HG03045 (cell line): Measurements from ENCODE around the gene THADA.
"Not testable (repeated sequence)": the region's sequence is repeated elsewhere in the genome, so short reads cannot be mapped to it uniquely, and the experiment has no call there.

ENCODE experiments used
- ATAC-seq: cut with Tn5 transposase; IDR thresholded peaks from one replicate; pipeline ENCODE4 v1.9.1; 2021; ENCODE audit warnings: mild to moderate bottlenecking, moderate library complexity; ENCODE audit not compliant: unreplicated experiment

THADA gene

DNA sequence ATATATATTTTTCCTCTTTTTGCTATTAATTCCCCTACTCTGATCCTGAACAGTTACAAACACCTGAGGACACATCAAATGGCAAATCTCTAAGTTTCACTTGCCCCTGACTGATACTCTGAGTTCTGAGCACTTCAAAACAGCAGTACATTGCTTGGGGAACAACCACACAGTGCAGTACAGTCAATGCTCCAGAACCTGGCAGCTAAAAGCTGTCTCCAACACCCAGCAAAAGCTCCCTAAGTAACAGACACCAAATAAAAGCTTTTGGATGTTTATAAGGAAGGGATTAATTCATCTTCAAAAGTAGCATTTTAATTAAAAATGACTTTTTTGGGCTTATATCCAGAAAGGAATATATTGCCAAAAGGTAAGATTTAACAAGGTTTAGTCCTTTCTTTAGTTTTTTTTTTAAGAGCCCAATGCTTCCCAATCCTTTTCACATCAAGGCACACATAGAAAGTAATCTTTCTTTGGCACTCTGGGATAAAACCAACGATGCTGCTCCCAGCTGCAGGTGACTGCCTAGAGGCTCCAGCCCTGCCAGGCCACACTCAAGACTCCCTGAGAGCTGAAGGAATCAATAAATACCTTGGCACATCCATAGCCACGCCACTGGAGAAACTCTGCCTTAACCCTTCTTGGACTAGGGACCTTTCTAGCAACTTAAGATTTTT, 204.5 kb downstream of the THADA start:
- ATAC-seq = no peak

- ATAC-seq = no peak
Measured at GRCh38 chr2:43389581-43390466, 206.0 kb downstream of the THADA start.

- ATAC-seq = no peak
Measured at GRCh38 chr2:43388371-43388770, 207.5 kb downstream of the THADA start.

DNA sequence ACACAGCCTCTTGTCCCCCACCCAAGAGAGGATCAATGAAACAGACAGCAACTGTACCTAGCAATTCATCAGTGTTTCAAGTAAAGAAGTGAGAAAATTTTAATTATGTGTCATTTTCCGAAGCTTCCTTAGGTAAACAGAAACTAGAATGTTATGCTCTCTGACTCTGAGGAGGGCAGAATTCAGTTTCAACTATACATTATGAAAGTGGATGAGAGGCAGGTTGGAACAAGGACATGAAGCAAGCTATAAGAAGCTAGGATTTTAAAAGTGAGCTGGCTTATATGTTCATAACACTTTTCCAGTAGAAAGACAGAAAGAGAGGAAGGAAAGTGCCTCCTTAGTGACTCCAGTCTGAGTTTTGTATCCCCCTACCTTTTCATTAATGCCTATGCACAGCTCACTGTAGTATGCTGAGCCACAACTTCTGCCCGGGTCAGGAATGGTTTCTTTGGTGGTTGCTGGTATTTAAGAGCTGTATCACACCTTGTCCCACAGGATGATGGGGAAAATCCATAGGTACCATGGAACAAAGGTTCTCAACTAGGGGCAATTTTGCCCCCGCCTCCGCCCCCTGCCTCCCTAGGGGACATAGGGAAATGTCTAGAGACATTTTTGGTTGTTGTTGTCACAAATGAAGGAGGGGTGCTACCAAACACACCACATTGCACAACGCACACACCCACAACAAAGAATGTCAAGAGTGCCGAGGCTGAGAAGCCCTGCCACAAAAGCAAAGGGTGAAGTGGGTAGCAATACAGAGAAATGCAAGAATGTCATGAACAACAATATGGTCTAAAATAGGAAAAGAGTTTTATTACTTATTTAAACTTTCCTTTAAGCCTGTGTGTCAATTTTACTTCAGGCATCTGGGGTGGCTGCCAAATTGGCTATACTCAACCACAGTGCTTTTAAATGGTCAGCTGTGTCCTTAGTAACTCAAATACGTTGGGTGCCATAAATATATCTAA, 208.5 kb downstream of the THADA start:
- peak; percentile 67 for ATAC-seq

DNA sequence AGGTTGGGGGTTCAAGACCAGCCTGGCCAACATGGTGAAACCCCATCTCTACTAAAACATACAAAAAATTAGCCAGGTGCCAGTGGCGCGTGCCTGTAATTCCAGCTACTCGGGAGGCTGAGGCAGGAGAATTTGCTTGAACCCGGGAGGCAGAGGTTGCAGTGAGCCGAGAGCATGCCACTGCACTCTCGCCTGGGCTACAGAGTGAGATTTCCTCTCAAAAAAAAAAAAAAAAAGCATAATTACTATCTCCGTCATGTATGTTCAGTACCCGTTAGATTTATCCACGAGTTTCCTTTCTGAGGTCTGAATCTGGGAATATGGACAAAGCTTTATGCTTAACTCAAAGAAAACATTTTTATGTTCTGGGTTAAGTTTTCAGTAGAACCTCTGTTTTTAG, 209.2 kb downstream of the THADA start:
- ATAC-seq = not testable (repeated sequence)

DNA sequence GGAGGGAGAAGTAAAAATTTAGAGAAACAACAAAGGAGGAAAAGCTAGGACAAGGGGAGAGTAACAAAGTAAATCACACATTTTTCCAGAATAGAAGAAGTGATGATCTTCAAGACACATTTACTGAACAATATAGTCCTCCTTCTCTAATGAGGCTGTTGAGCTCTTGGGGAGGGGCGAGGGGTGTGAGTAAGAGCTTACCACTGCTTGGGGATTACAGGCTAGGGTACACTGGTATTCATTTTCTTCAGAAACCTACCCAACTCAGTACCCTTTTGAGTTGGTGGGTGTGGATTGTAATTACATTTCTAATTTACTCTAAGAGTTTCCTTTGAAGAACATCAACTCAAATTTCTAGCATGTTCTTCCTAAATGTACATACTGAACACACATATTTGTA, 211.7 kb downstream of the THADA start:
- ATAC-seq = no peak

DNA sequence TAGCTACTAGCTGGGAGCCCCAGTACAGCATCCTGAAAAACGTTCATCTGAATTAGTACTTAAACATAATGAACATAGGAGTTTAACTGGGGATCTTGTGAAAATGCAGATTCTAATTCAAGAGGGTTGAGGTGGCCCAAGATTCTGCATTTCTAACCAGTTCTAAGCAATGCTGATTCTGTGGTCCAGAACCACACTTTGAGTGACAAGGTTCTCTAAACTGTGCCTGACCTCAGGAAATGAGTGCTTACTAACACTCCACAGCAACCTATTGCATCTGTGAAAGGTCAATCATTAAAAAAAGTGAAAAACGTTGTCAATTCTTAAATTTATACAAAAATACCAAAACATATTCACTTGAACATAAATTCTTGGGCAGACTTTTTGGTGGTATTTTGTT, 212.3 kb downstream of the THADA start:
- no peak for ATAC-seq

- no peak for ATAC-seq
Measured at GRCh38 chr2:43379494-43379893, 216.3 kb downstream of the THADA start.

DNA sequence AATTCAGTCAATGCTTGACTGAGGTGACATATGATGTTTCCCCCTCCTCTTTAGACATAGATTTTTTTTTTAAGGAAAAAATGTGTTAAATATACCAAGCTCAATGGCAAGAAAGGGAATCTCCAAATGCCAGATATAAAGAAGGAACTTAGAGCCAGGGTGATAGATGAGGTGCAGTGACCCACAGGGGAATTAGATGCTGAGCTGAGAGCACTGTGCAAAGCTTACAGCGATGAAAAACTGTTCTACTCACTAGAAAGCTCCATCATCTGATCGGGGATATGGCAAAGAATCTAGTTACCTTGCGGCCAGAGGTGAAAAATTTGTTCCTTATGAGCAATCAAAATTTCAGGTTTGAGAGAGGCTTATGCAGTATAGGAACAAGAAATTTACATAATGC, 218.5 kb downstream of the THADA start:
- ATAC-seq = no peak

GRCh38 chr2:43376523-43377198, 219.2 kb downstream of the THADA start:
- no peak for ATAC-seq

GRCh38 chr2:43375746-43376522, 219.9 kb downstream of the THADA start:
- ATAC-seq = no peak

DNA sequence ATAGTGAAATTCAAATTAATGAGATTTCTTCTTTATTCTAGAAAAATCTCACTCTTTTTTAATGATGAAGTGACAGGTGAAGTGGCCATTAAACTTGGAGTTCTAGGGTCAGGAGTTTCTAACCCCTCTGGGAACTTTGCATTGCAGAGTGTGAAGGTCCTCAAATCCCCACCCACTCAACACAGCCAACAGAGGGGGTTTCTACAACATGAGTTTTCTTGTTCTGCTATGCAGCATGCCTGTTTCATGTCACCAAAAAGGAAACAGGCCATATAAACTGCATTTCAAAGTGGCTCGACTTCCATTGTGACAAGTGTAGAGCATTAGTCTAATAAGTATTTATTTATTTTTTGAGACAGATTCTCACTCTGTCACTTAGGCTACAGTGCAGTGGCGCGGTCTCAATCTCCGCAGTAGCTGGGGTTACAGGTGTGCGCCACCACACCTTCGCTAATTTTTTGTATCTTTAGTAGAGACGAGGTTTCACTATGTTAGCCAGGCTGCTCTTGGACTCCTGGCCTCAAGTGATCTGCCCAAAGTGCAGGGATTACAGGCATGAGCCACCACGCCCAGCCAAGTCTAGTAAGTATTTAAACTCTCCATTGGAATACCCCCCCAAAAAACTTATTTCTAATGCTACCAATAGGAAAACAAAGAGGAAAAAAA, 223.3 kb downstream of the THADA start:
- no peak for ATAC-seq

DNA sequence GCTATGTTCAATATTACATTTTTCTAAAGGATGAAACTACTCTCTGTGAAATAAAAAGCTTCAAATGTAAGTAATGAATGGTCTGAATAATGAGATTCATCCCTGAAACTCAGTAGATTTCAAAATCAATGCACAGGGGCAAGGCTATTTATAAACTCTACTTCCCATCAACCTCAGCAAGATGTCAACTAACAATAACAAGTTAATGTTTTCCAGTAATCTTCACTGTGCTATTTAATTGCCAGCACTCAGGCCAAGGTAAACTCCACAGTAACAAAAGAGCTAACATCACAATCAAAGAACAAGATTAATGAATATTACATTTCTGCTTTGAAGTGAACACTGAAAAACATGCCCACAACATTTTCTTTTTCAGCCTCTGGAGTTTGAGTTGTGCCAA, 225.1 kb downstream of the THADA start:
- ATAC-seq = no peak

GRCh38 chr2:43370146-43370545, 225.7 kb downstream of the THADA start:
- ATAC-seq = no peak

GRCh38 chr2:43368483-43369385, 227.1 kb downstream of the THADA start:
- ATAC-seq = no peak

DNA sequence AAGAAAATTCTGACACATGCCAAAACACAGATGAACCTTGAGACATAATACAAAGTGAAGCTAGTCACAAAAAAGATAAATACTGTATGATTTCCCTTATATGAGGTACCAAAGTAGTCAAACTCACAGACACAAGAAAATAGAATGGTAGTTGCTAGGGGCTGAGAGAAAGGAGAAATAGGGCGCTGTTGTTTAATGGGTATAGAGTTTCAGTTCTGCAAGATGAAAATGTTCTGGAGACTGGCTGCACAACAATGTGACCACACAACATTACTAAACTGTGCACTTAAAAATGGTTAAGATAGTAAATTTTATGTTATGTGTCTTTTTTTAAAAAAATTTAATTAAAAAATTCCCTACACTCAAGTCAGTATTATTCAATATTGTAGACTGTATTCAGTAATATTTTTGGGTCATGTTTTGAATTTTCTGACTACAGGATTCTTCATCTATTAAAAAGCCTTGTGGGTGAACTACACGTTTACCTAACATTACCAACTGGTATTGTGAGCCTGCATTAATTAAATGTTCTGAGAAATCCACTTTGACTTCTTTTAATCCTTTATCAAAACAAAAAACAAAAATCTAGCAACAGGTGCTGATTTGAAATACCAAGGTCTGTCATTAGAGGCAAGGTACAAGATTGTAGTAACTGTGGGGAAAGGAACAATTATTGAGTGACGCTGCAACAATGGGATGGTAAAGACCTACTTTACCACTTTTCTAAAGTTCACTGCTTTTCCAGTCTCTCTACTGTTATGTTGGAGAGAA, 228.6 kb downstream of the THADA start:
- no peak for ATAC-seq

- no peak for ATAC-seq
Measured at GRCh38 chr2:43363120-43363519, 232.7 kb downstream of the THADA start.

DNA sequence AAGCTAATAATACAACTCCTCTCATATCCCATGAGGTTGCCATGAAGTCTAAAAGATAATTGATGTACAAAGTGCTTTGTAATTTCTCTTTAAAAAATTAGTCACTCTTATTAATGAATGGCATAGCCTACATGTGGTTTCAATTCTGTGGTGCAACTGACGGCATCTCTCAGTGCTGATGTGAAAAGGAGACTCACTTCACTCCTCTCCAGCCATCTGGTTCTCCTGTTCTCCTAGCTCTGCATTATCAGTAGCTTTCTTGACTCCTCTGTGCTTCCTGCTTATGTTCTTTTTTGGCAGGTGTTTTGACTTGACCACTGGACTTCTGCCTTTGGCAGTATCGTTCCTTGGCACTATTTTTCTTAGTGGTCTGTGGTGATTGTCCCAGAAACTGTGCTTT, 234.6 kb downstream of the THADA start:
- ATAC-seq = no peak
